ENCODE measurements around the gene RFX1. TPM values are rescaled to one million over a fixed set of nuclear protein-coding genes. Genes with fewer than 3 reads are reported as not detected.

The RFX1 gene
- total RNA-seq, 2 experiments from 2014 or later: 16.0 to 17.8 TPM

DNA sequence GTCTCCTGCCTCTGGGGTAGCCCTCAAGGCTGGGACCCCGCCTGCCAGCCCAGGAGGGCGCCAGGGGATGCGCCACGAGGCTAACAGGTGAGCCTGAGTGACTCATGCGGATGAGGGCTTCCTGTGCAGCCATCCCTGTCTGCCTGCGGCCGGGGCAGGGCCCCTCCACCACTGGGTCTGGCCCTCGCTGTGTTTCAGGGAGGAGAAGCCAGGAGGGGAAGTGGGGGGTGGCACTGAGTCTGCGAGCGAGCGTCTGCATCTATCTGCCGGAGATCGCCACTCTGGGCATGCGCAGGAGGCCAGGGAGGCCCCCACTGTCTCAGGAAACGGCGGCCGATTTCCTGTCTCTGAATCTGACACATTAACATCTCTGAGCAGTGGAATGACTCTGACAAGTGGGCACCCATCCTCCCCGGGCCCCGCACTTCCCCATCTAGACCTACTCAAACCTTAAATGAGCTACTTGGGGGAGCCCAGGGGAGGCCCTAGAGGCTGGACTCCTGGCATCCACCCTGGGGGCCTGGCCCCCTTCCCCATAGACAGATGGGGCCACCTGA lies 19.7 kb downstream of the RFX1 start:
- H3K27ac Mint-ChIP-seq: peak overlapping the region; percentile 95
- no peaks in the 10 kb centered on the region for H3K27me3 Mint-ChIP-seq
- peak; percentile 94 for ATAC-seq
- peak; percentile 100 for DNase-seq
- peak overlapping the region; percentile 29 for H3K4me3 Mint-ChIP-seq
- H3K9me3 Mint-ChIP-seq (ENCODE audit: low read depth): no peaks in the 10 kb centered on the region
- H3K4me1 Mint-ChIP-seq: peaks cover 74% of the 10 kb centered on the region
- CTCF ChIA-PET: interaction anchor here (0.6 to 1.7 kb wide), 5 partner anchors 9 to 73 kb away, joined by 3 to 9 read pairs (median 3); partner anchors contain the start of gene IL27RA
- peaks cover 4% of the 10 kb centered on the region for H3K36me3 Mint-ChIP-seq

DNA sequence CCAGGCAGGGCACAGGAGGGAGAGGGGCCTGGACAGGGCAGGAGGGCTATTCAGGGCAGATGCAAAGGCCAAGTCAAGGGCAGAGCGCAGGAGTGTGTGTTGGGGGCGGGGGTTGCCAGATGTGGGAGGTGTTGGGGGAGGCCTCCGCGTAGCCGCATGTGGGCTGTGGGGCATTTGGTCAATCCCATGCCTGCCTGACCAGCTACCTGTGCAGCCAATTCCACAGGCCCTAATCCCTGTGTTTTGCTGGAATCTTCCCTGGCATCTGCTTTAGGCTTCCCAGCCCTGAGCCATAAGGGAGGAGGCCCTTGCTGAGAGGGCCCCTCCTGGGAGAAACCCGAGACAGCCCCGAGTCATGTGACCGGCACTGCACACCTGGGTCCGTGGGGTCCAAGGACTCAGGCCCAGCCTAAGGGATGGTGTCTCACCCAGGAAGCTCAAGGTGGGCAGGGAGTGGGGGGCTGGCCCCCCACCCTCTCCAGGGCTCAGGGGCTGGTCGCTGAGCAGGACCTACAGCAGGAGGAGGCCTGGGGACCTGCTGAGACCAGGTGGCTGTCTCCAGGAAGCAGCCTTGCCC lies 20.3 kb downstream of the RFX1 start:
- H3K4me1 Mint-ChIP-seq: peaks cover 80% of the 10 kb centered on the region
- CTCF ChIA-PET: interaction anchor here (0.9 to 1.7 kb wide), 5 partner anchors 9 to 73 kb away, joined by 3 to 9 read pairs (median 4); partner anchors contain the start of gene IL27RA
- peak overlapping the region; percentile 95 for H3K27ac Mint-ChIP-seq
- no peaks in the 10 kb centered on the region for H3K9me3 Mint-ChIP-seq (ENCODE audit: low read depth)
- H3K4me3 Mint-ChIP-seq: no peak overlapping the region
- H3K36me3 Mint-ChIP-seq: peaks cover 4% of the 10 kb centered on the region
- no peak for ATAC-seq
- H3K27me3 Mint-ChIP-seq: no peaks in the 10 kb centered on the region
- no peak for DNase-seq

DNA sequence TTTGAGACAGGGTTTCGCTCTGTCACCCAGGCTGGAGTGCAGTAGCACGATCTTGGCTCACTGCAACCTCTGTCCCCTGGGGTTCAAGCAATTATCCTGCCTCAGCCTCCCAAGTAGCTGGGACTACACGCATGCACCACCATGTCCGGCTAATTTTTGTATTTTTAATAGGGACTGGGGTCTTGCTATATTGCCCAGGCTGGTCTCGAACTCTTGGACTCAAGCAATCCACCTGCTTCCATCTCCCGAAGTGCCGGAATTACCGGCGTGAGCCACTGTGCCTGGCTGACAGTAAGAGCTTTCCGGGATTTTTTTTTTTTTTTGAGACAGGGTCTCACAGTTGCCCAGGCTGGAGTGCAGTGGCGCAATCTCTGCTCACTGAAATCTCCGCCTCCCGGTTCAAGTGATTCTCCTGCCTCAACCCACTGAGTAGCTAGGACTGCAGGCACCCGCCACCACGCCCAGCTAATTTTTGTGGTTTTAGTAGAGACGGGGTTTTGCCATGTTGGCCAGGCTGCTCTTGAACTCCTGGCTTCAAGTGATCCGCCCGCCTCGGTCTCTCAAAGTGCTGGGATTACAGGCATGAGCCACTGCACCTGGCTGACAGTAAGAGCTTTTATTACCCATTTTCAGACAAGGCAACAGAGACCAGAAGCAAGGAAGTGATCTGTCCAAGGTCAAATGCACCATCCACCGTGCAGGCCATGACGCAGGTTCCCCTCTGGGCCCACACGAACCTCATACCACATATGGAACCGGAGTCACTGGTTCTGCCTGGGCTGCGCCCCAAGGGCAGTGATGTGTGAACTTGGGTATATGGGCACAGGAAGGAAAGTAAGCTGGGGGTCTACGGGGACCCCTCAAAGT lies 21.0 kb downstream of the RFX1 start:
- Mint-ChIP-seq H3K9me3 (ENCODE audit: low read depth) (no peaks in the 10 kb centered on the region), H3K4me3 (no peak overlapping the region), H3K4me1 (peaks cover 86% of the 10 kb centered on the region), H3K27me3 (no peaks in the 10 kb centered on the region), H3K36me3 (peaks cover 4% of the 10 kb centered on the region), H3K27ac (peak overlapping the region; percentile 95)
- CTCF ChIA-PET: interaction anchor here (0.7 to 1.1 kb wide), 5 partner anchors 15 to 74 kb away, joined by 3 to 5 read pairs (median 4); partner anchors contain the start of gene IL27RA
- DNase-seq (no peak), ATAC-seq (no peak)

DNA sequence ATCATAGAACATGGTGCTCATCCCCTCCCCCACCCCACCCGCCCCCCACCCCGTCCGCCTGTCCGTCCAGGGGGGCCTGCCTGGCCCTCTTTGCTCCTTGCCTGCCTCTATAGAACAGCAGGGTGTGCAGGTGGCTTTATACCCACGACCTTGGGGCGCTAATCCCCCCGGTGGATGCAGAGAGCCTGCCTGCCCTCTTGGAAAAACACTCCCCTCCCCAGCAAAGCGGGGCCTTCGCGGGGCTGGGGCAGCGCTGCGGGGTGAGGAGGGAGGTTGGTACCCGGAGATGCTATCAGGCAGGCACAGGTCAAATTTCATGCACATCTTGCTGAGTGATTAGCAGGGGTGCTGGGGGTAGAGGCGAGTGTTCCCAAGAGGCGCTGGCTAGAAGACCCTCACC lies 21.9 kb downstream of the RFX1 start:
- CTCF ChIA-PET: no interaction called here
- H3K9me3 Mint-ChIP-seq (ENCODE audit: low read depth): no peaks in the 10 kb centered on the region
- no peaks in the 10 kb centered on the region for H3K27me3 Mint-ChIP-seq
- H3K27ac Mint-ChIP-seq: peak overlapping the region; percentile 73
- ATAC-seq: no peak
- no peak overlapping the region for H3K4me3 Mint-ChIP-seq
- peaks cover 4% of the 10 kb centered on the region for H3K36me3 Mint-ChIP-seq
- no peak for DNase-seq
- peaks cover 86% of the 10 kb centered on the region for H3K4me1 Mint-ChIP-seq

DNA sequence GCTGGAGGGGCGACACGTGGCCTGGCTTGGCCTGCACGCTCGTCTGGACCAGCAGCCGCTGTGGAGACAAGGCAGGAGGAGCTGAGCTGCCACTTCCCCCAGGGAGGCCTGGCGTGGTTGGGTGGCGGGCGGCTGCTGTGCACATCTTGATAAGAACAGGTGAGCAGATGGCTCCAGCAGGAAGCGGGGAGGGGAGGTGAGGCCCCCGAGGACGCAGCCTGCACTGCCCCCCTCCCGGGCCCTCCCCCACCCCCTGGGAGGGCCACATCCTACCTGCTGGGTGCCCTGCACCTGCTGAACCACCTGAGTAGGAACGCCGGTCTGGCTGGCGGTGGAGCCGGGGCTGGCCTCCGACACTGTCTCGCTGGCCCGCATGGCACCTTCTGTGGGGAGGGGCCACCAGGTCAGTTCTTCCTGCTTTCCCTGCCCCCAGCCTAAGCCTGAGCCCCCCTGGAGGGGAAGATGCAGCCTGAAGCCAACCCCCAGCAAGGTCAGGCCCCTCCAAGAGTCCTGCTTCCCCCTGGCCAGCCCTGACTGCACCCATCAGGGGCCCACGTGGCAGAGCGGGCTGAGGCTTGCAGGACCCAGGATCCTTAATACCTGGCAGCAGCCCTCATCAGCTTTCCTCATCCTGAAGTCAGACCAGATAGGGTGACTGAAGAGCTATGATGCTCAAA lies 22.8 kb downstream of the RFX1 start:
- peaks cover 79% of the 10 kb centered on the region for H3K4me1 Mint-ChIP-seq
- H3K9me3 Mint-ChIP-seq (ENCODE audit: low read depth): no peaks in the 10 kb centered on the region
- H3K27me3 Mint-ChIP-seq: no peaks in the 10 kb centered on the region
- no peak overlapping the region for H3K4me3 Mint-ChIP-seq
- H3K27ac Mint-ChIP-seq: peak overlapping the region; percentile 40
- no peak for ATAC-seq
- no peak for DNase-seq
- CTCF ChIA-PET: interaction anchor here (0.9 to 1.1 kb wide), 2 partner anchors 19 to 61 kb away, joined by 4 read pairs; no protein-coding TSS in a partner anchor
- H3K36me3 Mint-ChIP-seq: no peaks in the 10 kb centered on the region

DNA sequence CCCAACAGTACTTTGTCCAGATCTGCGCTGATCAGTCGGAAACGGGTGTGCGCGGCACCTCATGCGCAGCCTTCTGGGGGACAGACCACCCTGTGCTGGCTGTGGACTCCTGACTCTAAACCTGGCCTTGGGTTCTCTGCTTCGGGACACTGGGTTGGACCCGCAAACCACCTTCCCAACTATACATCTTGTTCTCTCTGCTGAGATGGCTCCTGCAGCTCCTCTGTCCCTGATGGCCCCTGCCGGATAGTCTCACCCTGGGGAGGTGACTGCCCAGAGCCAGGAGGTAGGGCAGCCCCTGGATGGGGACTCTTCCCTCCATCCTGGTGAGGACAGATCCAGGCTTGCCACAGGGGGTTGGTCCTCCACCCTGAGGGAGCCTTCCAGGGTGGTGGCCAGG lies 23.3 kb downstream of the RFX1 start:
- no peak for ATAC-seq
- peak overlapping the region; percentile 36 for H3K27ac Mint-ChIP-seq
- H3K36me3 Mint-ChIP-seq: no peaks in the 10 kb centered on the region
- no peaks in the 10 kb centered on the region for H3K27me3 Mint-ChIP-seq
- DNase-seq: no peak
- H3K4me3 Mint-ChIP-seq: no peak overlapping the region
- H3K9me3 Mint-ChIP-seq (ENCODE audit: low read depth): no peaks in the 10 kb centered on the region
- CTCF ChIA-PET: interaction anchor here (0.9 to 1.3 kb wide), 3 partner anchors 19 to 62 kb away, joined by 3 to 4 read pairs (median 4); no protein-coding TSS in a partner anchor
- H3K4me1 Mint-ChIP-seq: peaks cover 74% of the 10 kb centered on the region

DNA sequence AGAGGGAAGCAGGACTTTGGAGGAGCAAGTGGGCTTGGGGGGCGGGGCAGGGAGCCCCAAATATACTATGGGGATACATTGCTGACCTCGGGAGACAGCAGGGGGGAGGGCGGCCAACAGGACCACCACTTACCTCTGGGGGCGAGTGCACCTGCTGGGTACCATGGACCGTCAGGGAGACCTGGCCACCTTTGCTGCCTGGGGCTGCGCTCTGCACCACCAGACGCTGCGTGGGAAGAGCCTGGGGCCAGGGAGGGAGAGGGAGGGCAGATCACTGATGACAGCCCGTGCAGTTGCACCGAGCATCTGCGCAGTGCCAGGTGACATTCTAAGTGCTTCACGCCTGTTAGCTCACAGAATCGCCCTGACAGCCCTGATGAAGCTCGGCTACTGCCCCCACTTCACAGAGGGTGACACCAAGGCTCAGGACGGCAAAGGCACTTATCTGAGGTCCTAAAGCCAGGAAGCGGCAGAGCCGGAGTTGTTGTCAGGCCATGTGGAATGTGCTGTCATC lies 24.1 kb downstream of the RFX1 start:
- no peak overlapping the region for H3K4me3 Mint-ChIP-seq
- peak overlapping the region; percentile 82 for H3K27ac Mint-ChIP-seq
- no peaks in the 10 kb centered on the region for H3K36me3 Mint-ChIP-seq
- H3K4me1 Mint-ChIP-seq: peaks cover 67% of the 10 kb centered on the region
- no peaks in the 10 kb centered on the region for H3K27me3 Mint-ChIP-seq
- CTCF ChIA-PET: interaction anchor here (0.9 to 1.7 kb wide), 6 partner anchors 23 to 120 kb away, joined by 3 to 9 read pairs (median 4); partner anchors contain the start of genes DCAF15 and IL27RA
- no peak for DNase-seq
- no peaks in the 10 kb centered on the region for H3K9me3 Mint-ChIP-seq (ENCODE audit: low read depth)
- ATAC-seq: no peak

DNA sequence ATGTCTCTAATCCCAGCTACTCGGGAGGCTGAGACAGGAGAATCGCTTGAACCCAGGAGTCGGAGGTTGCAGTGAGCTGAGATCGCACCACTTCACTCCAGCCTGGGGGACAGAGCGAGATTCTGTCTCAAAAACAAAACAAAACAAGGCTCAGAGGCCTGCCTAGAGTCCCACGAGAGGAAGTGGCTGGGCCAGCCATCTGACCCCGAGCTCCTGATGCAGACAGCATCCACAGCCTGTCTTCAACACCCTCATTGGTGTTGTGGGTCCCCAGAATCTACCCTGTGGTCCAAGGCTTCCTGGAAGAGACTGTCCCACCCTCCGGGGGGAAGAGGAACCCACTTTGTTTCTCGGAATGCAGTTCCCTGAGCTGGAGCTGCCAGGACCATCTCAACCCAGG lies 24.7 kb downstream of the RFX1 start:
- Mint-ChIP-seq H3K9me3 (ENCODE audit: low read depth) (no peaks in the 10 kb centered on the region), H3K4me1 (peaks cover 62% of the 10 kb centered on the region), H3K27me3 (no peaks in the 10 kb centered on the region), H3K27ac (peak overlapping the region; percentile 82), H3K36me3 (peaks cover under 1% of the 10 kb centered on the region), H3K4me3 (no peak overlapping the region)
- CTCF ChIA-PET: interaction anchor here (0.9 to 1.7 kb wide), 8 partner anchors 12 to 119 kb away, joined by 3 to 9 read pairs (median 4); partner anchors contain the start of genes DCAF15 and IL27RA
- DNase-seq: peak; percentile 65
- ATAC-seq: no peak

DNA sequence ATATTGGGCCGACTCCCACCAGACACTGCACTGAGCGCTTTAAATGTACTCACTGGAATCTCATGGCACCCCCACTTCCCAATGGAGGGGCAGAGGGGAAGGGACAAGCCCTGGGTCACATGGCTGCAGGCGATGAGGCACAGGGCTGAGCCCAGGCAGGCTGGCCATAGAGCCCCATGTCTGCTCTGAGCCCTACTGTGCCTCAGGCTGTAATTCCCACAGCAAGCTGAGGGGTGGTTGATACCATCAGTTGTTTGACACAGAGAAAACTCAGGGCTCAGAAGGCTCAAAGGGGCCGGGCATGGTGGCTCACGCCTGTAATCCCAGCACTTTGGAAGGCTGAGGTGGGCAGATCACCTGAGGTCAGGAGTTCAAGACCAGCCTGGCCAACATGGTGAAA lies 25.1 kb downstream of the RFX1 start:
- Mint-ChIP-seq H3K27me3 (no peaks in the 10 kb centered on the region), H3K4me1 (peaks cover 57% of the 10 kb centered on the region), H3K4me3 (no peak overlapping the region), H3K9me3 (ENCODE audit: low read depth) (no peaks in the 10 kb centered on the region), H3K27ac (peak overlapping the region; percentile 82), H3K36me3 (peaks cover 2% of the 10 kb centered on the region)
- DNase-seq: no peak
- ATAC-seq: no peak
- CTCF ChIA-PET: interaction anchor here (0.9 to 1.7 kb wide), 7 partner anchors 12 to 119 kb away, joined by 3 to 9 read pairs (median 4); partner anchors contain the start of genes DCAF15 and IL27RA

DNA sequence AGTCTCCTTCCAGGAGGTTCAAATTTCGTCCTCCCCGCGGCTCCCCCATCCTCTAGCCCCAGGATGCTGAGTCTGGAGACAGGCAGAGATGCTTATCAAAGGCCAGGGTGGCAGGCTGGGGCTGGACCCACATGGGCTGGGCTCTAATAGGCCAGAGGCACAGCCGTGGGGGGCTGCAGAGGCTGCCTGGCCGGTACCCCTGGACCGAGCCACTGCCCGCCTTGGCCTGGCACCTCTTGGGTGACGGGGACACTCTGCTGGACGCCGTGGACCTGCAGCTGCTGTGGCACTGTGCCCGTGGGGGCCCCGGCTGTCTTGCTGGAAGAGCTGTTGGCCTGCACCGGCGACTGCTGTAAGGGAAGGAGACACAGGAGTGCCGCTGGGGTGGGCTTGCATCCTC lies 25.8 kb downstream of the RFX1 start:
- Mint-ChIP-seq H3K36me3 (peaks cover 2% of the 10 kb centered on the region), H3K27ac (no peak overlapping the region), H3K4me3 (no peak overlapping the region), H3K9me3 (ENCODE audit: low read depth) (no peaks in the 10 kb centered on the region), H3K4me1 (peaks cover 51% of the 10 kb centered on the region), H3K27me3 (no peaks in the 10 kb centered on the region)
- DNase-seq (no peak), ATAC-seq (no peak)
- CTCF ChIA-PET: interaction anchor here (1.4 to 1.7 kb wide), 2 partner anchors 13 to 51 kb away, joined by 3 to 9 read pairs; partner anchors contain the start of gene IL27RA

DNA sequence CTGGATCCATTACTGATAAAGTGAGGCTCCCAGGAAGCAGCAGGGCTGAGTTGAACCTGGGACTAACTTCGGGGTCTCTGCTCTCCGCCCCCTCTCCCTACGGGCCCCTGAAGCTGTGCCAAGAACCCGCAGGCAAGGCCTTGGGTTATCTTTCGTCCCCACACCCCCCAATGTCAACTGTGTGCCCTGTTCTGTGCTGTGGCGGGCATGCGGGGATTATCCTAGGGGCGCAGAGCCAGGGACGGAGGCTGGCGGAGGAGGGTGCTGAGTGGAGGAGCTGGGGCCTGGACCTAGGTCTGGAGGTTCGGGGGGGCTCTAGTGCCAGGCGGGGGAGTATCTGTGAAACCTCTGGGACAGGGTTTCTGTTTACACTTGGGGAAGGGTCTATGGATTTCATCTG lies 26.4 kb downstream of the RFX1 start:
- Mint-ChIP-seq H3K27me3 (no peaks in the 10 kb centered on the region), H3K27ac (peak overlapping the region; percentile 32), H3K9me3 (ENCODE audit: low read depth) (no peaks in the 10 kb centered on the region), H3K4me1 (peaks cover 45% of the 10 kb centered on the region), H3K4me3 (no peak overlapping the region), H3K36me3 (peaks cover 2% of the 10 kb centered on the region)
- ATAC-seq: no peak
- CTCF ChIA-PET: interaction anchor here (1.0 to 2.1 kb wide), 3 partner anchors 52 to 99 kb away, joined by 3 to 18 read pairs (median 4); partner anchors contain the start of gene IL27RA
- DNase-seq: no peak

DNA sequence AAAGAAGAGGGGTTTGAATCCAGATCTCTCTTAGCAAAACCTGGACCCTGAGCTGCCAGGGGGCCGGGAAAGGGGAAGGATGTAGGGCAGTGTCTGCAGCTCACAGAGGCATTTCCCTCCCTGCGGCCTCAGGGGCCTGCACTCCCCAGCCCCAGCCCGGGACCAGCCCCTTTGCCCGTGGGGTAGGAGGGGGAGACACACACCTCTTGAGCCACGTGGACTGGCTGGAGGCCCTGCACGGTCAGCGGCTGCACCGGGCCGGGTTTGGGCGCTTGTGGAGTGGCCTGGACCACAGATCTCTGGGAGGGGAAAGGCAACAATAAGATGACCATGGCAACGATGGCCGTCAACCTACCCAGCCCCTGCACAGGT lies 26.9 kb downstream of the RFX1 start:
- Mint-ChIP-seq H3K27me3 (no peaks in the 10 kb centered on the region), H3K27ac (peak overlapping the region; percentile 32), H3K36me3 (peaks cover 2% of the 10 kb centered on the region), H3K4me1 (peaks cover 47% of the 10 kb centered on the region), H3K9me3 (ENCODE audit: low read depth) (no peaks in the 10 kb centered on the region), H3K4me3 (no peak overlapping the region)
- CTCF ChIA-PET: interaction anchor here (1.0 to 2.2 kb wide), 6 partner anchors 9 to 99 kb away, joined by 3 to 18 read pairs (median 4); partner anchors contain the start of genes DCAF15 and IL27RA
- no peak for DNase-seq
- peak; percentile 9 for ATAC-seq
